Femur (tissue), 1 donor: ENCODE results near the gene OR2D2.
"Not testable (repeated sequence)": the region's sequence is repeated elsewhere in the genome, so short reads cannot be mapped to it uniquely, and the experiment has no call there.

Experiments used
- DNase-seq: peaks from one replicate; pipeline ENCODE4 v3.0.0-alpha.2; 2017

The OR2D2 gene

GRCh38 chr11:6876914-6877313, 15.4 kb downstream of the OR2D2 start:
- DNase-seq: no peak

GRCh38 chr11:6876325-6876724, 16.0 kb downstream of the OR2D2 start, which contains the start of gene OR10A4:
OR10A4 (plus strand) TSS chr11:6876625; CDS start chr11:6876648, 23 bp downstream.
- no peak for DNase-seq

- DNase-seq: no peak
These were observed 16.5 kb downstream of the OR2D2 start for GRCh38 chr11:6875761-6876160.

GRCh38 chr11:6871278-6871677, 21.0 kb downstream of the OR2D2 start:
- no peak for DNase-seq

- DNase-seq: no peak
These were observed 27.9 kb downstream of the OR2D2 start for GRCh38 chr11:6864438-6864837.

- no peak for DNase-seq
These were observed 29.3 kb downstream of the OR2D2 start, which contains the start of gene OR10A2 for GRCh38 chr11:6862961-6863360. OR10A2 (plus strand) TSS chr11:6863057; CDS start chr11:6869755, 6,698 bp downstream.

GRCh38 chr11:6856871-6857270, 35.4 kb downstream of the OR2D2 start:
- no peak for DNase-seq

GRCh38 chr11:6855971-6856541, 36.2 kb downstream of the OR2D2 start:
- no peak for DNase-seq

- DNase-seq: not testable (repeated sequence)
These were observed 37.5 kb downstream of the OR2D2 start for GRCh38 chr11:6854801-6855200.

- DNase-seq: no peak
These were observed 41.8 kb downstream of the OR2D2 start for GRCh38 chr11:6850526-6850925.

GRCh38 chr11:6845383-6845782, 46.9 kb downstream of the OR2D2 start, which contains the start of gene OR10A5:
OR10A5 (plus strand) TSS chr11:6845683; CDS start chr11:6845683, 0 bp downstream.
- DNase-seq: no peak

- DNase-seq: no peak
These were observed 47.9 kb downstream of the OR2D2 start for GRCh38 chr11:6844356-6844755.

- no peak for DNase-seq
These were observed 48.6 kb downstream of the OR2D2 start for GRCh38 chr11:6843670-6844069.

GRCh38 chr11:6841694-6842093, 50.6 kb downstream of the OR2D2 start:
- no peak for DNase-seq
